IPS-NIHi7 (cell line): ENCODE results near the gene KIF25.
"Not testable (repeated sequence)": the region's sequence is repeated elsewhere in the genome, so short reads cannot be mapped to it uniquely, and the experiment has no call there.

Experiments
- DNase-seq: peaks from one replicate; pipeline ENCODE4 v3.0.0; 2012; ENCODE audit warnings: mixed read lengths; ENCODE audit errors: extremely low spot score

The KIF25 gene

DNA sequence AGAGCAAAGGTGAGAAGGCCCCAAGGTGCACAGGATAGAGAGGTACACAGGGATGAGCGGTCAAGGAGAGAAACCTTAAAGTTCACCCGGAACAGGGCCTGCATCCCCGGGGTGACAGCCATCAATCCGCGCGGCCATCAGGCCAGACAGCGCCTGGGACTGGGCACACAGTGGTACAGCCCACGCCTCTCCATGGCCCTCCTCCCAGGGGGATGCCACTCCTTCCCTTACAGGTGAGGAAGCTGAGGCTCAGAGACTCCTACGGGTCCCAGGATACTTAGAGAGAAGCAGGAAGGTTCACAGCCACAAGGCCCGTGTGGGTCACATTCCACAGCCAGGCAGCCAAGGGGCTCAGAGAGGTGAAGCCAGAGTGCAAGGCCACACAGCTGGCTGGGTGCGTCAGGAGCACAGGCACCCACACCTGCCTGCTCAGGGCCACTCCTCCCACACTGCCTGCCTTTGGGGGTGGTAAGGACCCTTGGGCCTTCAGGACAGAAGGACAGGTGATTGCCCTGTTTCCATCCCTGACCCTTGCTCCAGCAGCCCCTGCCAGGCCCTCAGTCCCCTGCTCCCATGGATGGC lies 66.8 kb downstream of the KIF25 start:
- DNase-seq = no peak

DNA sequence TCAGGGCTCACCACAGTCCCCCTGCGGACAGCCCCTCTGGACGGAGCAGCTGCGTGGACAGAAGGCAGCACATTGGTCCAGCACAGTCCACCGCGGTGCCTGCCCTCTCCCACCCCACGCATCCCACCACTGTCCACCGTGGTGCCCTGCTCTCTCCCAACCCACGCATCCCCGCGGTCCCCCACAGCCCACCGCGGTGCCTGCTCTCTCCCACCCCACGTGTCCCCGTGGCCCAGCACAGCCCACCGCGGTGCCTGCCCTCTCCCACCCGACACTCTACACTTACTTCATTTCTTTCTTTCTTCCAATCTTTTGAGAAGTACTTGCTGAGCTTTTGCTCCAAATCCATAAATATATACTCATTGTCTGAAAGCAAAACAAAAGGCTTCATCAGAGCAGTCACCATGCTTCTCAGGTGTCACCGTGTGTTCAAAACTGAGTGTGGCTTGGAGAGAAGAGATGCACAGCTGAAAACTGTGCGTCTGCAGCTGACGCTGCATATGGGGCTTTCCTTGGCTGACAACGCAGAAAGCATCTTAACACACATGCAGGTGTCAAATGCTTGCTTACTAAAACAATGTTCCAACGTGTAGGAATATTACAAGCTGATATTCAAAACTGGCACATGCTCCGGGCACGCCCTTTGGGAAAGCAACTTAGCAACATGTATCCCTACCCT lies 69.7 kb downstream of the KIF25 start:
- no peak for DNase-seq

DNA sequence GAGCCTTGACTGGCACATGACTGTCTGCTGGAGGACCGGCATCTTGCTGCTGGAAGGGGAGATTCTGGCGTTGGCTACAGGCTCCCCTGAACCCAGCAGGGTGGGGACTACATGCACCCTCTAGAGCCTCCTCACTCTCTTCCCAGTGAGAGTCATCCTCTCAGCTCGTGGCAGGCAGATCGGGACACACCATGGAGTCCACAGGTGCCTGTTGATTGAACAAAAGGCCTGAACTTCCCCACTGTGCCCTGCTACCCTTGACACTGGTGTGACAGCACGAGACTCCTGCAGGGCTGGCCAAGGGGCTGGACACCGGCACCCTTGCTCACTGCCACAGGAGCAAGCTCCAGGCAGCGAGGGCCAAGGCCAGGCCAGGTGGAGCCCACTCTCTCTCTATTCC lies 73.3 kb downstream of the KIF25 start:
- DNase-seq = no peak

DNA sequence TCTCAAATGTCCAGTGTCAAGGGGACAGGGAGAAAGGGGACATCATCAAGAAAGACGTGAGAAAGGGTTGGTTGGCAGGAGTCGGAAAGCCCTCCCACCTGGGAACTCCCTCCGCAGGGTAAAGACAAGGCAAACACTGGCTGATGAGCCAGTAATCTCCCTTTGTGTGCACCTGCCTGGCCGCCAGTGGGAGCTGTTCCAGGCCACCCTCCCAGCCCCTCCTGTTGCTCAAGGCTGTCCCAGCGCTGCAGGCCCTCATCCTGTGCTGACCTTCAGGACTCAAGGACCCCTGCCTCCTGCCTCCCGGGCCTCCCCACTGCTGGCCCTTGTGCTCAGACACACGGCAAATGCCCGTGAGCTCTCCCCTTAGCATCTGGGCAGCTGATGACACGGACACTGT lies 74.1 kb downstream of the KIF25 start:
- peak; percentile 90 for DNase-seq

DNA sequence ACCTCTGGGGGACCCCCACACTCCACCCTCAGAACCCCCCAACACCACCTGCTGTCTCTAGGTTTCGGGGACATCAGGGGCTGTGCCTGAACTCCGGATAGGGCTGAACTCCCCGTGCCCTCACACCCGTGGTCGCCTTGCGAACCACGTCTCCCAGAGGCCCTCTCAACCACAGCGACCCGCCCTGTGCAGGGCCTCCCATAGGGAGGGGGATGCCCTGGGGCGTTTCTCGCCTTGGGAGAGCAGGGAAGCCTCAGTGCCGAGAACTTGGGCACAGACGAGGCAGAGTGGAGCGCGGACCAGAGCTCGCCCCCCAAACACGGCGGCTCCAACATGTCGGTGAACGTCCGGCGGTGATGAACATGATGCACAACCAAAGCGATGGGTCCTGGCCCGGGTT lies 74.8 kb downstream of the KIF25 start:
- DNase-seq = no peak

DNA sequence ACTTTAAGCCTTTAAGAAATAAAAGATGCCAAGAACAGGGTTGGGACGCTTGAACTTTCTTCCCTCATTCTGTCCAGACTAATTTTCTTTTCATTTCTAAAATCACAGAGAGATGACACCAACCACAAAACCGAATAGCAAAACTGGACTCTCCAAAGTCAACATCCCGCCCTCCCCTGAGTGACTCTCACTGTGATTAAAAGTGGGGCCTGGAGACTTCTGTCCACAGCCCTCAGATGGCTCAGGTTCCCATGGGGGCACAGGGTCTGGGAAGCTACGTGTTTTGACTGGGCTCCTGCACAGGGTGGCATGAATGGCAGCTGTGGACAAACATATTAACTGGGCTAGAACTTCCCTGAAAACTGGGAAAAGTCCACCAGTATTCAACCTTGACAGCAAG lies 75.3 kb downstream of the KIF25 start:
- no peak for DNase-seq

DNA sequence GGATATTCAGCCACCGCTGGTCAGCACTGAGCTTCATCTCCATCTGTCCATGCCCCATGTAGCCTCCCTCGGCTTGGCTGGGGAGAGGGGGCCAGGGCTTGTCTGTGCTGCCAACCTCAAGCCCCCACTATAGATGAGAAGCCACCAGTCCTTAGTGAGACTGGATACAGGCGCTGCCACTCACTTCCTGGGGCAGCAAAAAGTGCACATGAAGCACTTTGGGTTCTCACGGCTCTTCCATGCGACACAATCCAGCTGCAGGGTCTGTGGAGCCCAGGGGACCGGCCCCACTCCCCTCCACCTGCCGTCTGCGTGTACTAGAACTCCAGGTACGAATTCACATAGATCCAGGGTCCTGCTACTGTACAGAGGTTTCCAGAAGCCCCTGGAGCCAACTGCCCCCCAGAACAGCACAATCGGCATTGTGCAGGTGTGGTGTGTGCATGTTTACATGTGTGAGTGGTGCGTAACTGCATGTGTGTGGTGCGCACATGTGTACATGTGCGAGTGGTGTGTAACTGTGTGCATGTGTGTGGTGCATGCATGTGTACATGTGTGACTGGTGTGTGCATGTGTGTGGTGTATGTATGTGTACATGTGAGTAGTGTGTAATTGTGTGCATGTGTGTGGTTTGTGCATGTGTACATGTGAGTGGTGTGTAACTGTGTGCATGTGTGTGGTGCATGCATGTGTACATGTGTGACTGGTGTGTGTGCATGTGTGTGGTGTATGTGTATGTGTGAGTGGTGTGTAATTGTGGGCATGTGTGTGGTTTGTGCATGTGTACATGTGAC lies 76.7 kb downstream of the KIF25 start:
- DNase-seq = no peak

DNA sequence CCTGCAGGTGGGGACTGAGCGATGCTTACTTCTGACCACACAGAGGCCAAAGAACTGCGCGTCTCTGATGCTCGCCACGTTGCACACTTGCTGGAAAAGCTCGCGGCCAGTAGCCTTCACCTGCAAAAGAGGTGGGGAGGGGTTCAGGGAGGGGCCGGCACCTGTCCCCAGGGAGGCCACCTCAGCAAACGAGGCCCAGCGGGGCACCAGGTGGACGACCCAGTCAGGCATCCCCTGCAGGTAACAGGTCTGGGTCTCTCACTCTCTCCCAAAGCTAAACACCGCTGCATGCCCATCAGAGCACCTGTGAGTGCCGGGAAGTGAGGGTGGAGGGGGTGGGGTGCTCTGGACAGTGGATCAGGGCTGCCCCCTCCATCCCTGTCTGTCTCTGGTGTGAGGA lies 77.7 kb downstream of the KIF25 start:
- DNase-seq = no peak

DNA sequence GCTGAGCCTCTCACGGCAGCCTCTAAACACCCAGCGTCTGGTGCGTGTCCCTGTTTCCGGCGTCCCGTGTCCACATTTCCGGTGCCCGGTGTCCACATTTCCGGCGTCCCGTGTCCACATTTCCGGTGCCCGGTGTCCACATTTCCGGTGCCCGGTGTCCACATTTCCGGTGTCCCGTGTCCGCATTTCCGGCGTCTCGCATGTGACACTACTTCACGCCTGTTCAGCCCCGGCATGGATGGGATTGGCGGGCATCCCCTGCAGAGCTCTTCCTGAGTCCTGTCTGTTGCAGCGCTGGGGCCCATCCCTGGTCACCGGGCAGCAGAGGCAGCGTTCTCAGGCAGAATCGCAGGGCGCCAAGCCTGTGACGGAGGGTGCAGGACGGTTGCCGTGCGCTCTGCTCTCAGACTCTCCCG lies 78.3 kb downstream of the KIF25 start:
- DNase-seq = no peak

DNA sequence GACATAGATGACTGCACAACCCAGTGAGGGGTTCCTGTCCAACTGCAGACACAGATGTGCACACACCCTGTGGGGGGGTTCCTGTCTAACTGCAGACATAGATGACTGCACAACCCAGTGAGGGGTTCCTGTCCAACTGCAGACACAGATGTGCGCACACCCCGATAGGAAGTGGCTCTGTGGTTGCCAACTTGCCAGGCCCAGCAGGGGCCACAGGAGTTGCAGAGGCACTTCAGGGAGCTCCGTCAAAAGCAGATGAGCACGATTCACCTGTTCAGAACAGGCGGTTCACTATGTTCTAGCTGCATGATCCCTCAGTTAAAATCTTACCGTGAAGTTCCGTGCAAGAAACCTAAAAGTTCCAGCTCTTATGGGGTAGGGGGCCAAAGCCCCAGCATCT lies 79.9 kb downstream of the KIF25 start:
- DNase-seq = not testable (repeated sequence)

DNA sequence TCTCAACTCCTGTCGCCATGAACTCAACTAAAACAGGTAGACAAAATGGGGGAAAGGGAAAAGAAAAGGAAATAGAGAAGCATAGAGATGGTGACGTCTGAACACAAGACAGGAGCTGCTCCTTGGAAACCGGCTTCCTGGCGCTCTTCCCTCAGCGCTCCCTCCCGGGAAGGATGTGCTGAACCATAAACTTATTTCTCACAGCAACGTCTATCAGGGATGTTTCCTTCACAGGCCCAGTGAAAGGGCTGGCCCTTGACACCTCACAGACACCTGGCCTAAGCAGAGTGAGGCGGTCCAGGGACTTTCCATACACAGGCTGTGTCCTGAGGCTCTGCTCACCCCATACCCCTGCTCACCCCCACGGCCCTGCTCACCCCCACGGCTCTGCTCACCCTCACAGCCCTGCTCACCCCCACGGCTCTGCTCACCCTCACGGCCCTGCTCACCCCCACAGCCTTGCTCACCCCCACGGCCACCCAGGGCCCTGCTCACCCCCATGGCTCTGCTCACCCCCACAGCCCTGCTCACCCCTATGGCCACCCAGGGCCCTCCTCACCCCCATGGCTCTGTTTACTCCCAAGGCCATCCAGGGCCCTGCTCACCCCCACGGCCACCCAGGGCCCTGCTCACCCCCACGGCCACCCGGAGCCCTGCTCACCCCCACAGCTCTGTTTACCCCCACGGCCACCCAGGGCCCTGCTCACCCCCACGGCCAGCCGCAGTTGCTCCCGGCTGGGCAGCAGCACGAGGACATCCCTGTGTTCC lies 80.9 kb downstream of the KIF25 start:
- no peak for DNase-seq

DNA sequence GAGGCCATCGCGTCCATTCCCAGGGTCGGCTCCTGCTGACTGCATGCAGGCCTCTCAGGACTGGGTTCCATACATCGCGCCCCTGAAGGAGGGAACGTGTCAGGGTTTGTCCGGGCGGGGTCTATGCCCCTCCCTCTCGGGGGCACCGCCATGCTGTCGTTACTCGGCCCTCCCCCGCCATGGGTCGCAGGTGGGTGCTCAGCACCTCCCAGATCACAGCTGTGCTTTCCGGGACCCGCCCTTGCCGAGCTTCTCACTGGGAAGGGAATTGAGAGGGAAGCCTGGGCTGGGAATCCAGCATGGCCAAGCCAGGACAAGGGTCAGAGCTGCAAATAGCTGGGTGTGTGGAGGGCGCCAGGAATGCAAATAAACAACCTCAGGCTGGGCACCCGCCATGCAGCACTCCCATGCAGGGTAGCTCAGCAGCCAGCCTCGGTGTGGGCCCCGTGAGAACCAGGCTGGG lies 81.5 kb downstream of the KIF25 start, which contains the start of gene FRMD1:
TSS of gene FRMD1 (minus strand) at position 270 of the 463 bp plus-strand sequence. CDS start at position 152, 118 bp downstream.
- DNase-seq = no peak

DNA sequence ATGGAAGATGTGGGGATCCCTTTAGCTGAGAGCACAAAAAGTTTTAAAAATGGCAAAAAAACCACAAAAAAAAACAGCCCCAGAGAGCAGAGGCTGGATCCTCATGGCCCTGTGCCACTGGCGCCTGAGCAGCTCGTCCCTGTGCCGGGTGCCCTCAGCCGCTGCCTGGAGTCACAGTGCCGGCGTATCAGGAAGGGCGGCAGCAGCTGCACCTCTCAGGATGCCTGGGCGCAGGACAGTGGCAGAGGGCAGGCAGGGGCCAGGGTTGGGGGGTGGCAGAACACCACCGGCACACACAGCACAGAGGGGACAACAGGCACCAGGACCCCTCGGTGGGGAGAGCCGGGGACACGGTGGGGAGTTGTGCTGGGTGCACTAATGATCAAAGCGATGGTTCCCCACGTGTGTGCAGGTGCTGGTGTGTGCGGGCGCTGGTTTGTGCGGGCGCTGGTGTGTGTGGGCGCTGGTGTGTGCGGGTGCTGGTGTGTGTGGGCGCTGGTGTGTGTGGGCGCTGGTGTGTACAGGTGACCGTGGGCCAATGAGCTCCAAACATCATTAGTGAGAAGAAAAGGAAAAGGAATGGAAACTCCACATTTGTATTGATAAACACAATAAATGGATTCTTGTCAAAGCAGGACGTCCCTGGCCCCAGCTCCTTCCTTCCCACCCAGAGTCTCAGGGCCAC lies 83.1 kb downstream of the KIF25 start:
- no peak for DNase-seq

DNA sequence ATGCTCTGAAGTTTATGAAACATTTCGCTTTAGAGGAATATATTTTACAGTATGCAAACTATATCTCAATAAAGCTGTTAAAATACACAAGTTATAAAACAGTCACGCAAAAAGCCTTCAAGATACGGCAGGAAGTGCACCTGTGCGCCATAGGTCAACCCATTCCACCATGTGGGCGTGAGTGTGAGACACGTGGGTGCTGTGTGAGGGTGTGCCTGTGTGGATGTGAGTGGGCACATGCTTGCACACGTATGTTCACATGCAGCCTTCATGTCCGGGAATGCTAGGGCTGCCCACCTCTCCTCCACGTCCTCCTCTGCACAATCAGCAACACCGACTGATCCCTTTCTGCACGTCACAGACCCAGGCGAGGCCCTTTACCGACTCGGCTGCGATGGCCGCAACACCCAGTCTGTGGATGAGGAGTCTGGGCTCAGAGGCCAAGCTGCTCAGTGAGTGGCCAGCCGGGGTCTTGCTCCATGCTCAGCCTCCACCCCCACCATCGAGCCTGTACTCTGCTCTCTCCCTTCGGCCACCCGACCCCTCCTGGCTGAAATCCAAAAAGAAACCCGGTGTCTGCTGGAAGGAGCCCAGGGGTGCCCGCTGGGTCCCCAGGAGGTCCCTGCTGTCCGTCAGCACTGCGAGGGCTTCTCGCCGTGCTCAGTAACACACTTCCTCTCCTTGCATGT lies 84.5 kb downstream of the KIF25 start:
- DNase-seq = no peak

DNA sequence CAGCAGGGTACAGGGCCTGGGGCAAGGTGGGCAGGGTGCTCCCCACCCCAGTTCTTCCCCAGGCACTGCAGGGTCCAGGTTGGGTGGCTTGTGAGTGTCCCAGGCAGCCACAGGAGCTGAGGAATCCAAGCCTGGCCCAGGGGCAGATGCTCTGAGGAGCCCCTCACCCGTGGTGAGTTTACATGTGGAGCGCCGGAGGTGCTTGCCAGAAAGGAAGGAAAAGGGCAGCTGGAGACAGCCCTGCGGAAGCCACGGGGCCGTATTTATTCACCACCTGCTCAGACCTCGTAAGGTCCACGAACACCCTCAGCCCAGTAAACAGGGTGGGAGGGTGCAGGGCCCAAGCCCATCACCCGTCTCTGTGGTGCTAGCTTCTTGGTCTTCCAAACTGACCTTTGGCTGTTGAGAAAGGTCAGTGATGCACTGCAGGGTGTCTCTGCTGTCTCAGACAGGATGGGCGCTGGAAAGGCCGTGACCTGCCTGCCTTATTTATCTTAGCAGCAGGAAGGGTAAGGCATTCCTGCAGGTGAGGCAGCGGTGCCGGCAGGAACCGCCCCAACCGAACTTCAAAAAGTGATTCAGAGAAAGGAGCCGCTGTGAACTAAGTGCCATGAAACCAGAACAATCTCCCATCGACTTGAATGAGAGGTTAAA lies 85.5 kb downstream of the KIF25 start:
- DNase-seq = no peak

DNA sequence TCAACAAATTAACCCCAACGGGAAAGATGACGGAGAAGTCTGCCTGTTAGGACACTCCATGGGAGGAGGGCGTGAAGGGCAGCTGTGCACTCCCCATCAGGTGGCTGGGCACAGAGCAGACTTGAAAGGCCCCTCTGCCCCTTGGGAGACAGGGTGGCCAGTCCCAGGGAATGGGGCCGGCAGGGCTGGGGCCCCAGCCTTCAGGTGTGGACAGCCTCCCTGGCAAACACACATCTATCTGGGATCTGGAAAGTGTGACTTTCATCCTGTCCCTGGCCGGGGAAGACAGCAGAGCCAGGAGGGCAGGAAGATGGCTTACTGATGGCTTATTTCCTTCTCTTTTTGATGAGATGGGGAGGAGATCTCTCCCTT lies 86.0 kb downstream of the KIF25 start:
- no peak for DNase-seq

DNA sequence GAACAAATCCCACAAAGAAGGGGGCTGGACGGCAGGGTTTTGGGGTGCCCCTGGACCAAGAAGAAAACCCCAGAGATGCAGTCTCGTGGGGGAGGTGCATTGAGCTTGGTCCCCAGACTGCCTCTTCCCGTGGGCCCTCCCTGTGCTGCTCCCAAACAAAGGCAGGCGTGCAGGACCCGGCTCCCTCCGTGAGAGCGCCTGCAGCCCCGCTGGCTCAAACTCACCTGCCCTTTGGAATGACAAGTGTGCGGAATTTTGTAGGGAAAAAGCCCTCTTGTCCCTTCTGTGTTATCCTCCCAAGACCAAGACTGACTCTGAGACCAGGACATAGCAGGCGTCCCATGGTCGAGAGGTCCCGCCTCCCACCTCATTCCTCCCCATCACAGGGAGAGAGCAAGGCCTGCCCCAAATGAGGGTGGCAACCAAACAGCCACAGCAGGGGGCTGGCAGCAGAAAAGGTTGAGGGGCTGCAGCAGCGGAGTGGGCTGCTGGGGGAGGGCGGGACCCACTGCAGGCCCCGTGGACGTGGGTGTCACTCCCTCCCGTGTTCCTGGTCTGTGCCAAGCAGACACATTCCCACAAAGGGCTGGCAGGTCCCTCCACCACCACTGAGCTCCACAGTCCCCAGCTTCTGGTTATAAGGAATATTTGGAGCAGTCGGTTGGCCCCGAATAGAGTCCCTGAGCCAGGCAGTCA lies 87.1 kb downstream of the KIF25 start:
- DNase-seq = no peak

DNA sequence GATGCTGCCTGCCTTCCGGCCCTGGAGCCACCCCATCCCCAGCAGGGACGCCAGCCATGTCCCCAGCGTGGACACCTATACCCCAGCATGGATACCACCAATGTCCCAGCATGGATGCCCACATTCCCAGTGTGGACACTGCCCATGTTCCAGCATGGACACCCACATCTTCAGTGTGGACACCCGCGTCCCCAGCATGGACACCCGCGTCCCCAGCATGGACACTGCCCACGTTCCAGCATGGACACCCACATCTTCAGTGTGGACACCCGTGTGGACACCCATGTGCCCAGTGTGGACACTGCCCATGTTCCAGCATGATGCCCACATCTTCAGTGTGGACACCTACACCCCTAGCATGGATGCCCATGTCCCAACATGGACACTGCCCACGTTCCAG lies 88.6 kb downstream of the KIF25 start:
- DNase-seq = no peak

DNA sequence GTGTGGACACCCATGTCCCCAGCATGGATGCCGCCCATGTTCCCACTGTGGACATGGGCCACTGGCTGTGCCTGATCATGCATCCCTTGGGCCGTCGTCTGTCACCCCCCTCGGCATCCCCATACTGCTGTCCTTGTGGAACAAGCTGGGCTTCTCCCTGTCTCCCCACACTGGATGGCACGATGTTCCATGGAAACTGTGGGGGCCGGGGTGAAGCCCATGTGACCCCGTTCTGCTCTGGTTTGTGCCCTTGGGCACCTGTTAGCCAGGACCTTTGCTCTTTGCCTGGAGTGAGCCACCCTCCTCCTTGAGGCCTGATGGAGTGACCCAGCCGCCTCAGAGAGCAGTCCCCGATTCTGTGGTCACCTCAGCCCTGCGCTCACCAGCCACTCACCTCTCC lies 89.1 kb downstream of the KIF25 start:
- no peak for DNase-seq
